Measurements from ENCODE around the gene FCMR.
A peak's percentile ranks its signal among the peaks of the same experiment; 100 is the strongest.

FCMR gene

GRCh38 chr1:206867239-206867638 is 54.5 kb downstream of the FCMR start:
- ATAC-seq (ENCODE audit: low read depth) (peak; percentile 45; the same call in 1 of the 3 replicates), DNase-seq (ENCODE audit: low spot score) (no peak)
- no peaks in the 10 kb centered on the region for H3K36me3 ChIP-seq (ENCODE audit: low read depth)
- H3K9me3 ChIP-seq (ENCODE audit: severe bottlenecking), result no peaks in the 10 kb centered on the region
- H3K27ac ChIP-seq (ENCODE audit: poor library complexity, severe bottlenecking), result no peak overlapping the region
- no peaks in the 10 kb centered on the region for H3K27me3 ChIP-seq (ENCODE audit: insufficient read depth, poor library complexity, severe bottlenecking)
- no peak for TF ChIP-seq CTCF (IDR thresholded peaks at IDR 0.05; ENCODE audit: poor library complexity, severe bottlenecking)
- H3K4me1 ChIP-seq (ENCODE audit: insufficient read depth, poor library complexity, severe bottlenecking), result no peaks in the 10 kb centered on the region
- no peak overlapping the region for H3K4me3 ChIP-seq (ENCODE audit: severe bottlenecking)

GRCh38 chr1:206866062-206866461 is 55.7 kb downstream of the FCMR start:
- no peak for TF ChIP-seq CTCF (IDR thresholded peaks at IDR 0.05; ENCODE audit: poor library complexity, severe bottlenecking)
- no peak for DNase-seq (ENCODE audit: low spot score)
- H3K27me3 ChIP-seq (ENCODE audit: insufficient read depth, poor library complexity, severe bottlenecking), result no peaks in the 10 kb centered on the region
- H3K4me3 ChIP-seq (ENCODE audit: severe bottlenecking), result no peak overlapping the region
- H3K9me3 ChIP-seq (ENCODE audit: severe bottlenecking), result no peaks in the 10 kb centered on the region
- H3K4me1 ChIP-seq (ENCODE audit: insufficient read depth, poor library complexity, severe bottlenecking), result no peaks in the 10 kb centered on the region
- ATAC-seq (ENCODE audit: low read depth), result no peak
- no peaks in the 10 kb centered on the region for H3K36me3 ChIP-seq (ENCODE audit: low read depth)
- H3K27ac ChIP-seq (ENCODE audit: poor library complexity, severe bottlenecking), result no peak overlapping the region

- Histone ChIP-seq H3K36me3 (ENCODE audit: low read depth) (no peaks in the 10 kb centered on the region), H3K27me3 (ENCODE audit: insufficient read depth, poor library complexity, severe bottlenecking) (no peaks in the 10 kb centered on the region), H3K9me3 (ENCODE audit: severe bottlenecking) (no peaks in the 10 kb centered on the region), H3K27ac (ENCODE audit: poor library complexity, severe bottlenecking) (no peak within 1 kb of the TSS), H3K4me1 (ENCODE audit: insufficient read depth, poor library complexity, severe bottlenecking) (no peaks in the 10 kb centered on the region), H3K4me3 (ENCODE audit: severe bottlenecking) (no peak within 1 kb of the TSS)
- TF ChIP-seq CTCF (IDR thresholded peaks at IDR 0.05; ENCODE audit: poor library complexity, severe bottlenecking), result peak; percentile 70
- peak; percentile 46; the same call in 1 of the 3 replicates for ATAC-seq (ENCODE audit: low read depth)
- DNase-seq (ENCODE audit: low spot score), result peak; percentile 64
Observed at GRCh38 chr1:206864939-206865671, 56.6 kb downstream of the FCMR start, which contains the start of gene IL20. IL20 (plus strand) TSS chr1:206865623; CDS start chr1:206865853, 230 bp downstream.

- Histone ChIP-seq H3K36me3 (ENCODE audit: low read depth) (no peaks in the 10 kb centered on the region), H3K9me3 (ENCODE audit: severe bottlenecking) (no peaks in the 10 kb centered on the region), H3K4me3 (ENCODE audit: severe bottlenecking) (no peak overlapping the region), H3K27me3 (ENCODE audit: insufficient read depth, poor library complexity, severe bottlenecking) (no peaks in the 10 kb centered on the region), H3K27ac (ENCODE audit: poor library complexity, severe bottlenecking) (no peak overlapping the region), H3K4me1 (ENCODE audit: insufficient read depth, poor library complexity, severe bottlenecking) (no peaks in the 10 kb centered on the region)
- ATAC-seq (ENCODE audit: low read depth) (no peak; the same call in 2 of the 3 replicates), DNase-seq (ENCODE audit: low spot score) (no peak)
- no peak for TF ChIP-seq CTCF (IDR thresholded peaks at IDR 0.05; ENCODE audit: poor library complexity, severe bottlenecking)
Observed at GRCh38 chr1:206863266-206863665, 58.5 kb downstream of the FCMR start.

GRCh38 chr1:206860165-206860564 is 61.6 kb downstream of the FCMR start:
- Histone ChIP-seq H3K27ac (ENCODE audit: poor library complexity, severe bottlenecking) (no peak overlapping the region), H3K4me1 (ENCODE audit: insufficient read depth, poor library complexity, severe bottlenecking) (no peaks in the 10 kb centered on the region), H3K9me3 (ENCODE audit: severe bottlenecking) (no peaks in the 10 kb centered on the region), H3K27me3 (ENCODE audit: insufficient read depth, poor library complexity, severe bottlenecking) (no peaks in the 10 kb centered on the region), H3K4me3 (ENCODE audit: severe bottlenecking) (no peak overlapping the region), H3K36me3 (ENCODE audit: low read depth) (no peaks in the 10 kb centered on the region)
- no peak for TF ChIP-seq CTCF (IDR thresholded peaks at IDR 0.05; ENCODE audit: poor library complexity, severe bottlenecking)
- DNase-seq (ENCODE audit: low spot score), result no peak
- ATAC-seq (ENCODE audit: low read depth), result no peak

Data from RWPE2 (cell line).